ENCODE data around the gene TMEM222. TPM values are rescaled to one million over a fixed set of nuclear protein-coding genes. Genes with fewer than 3 reads are reported as not detected.

The TMEM222 gene
- total and polyA plus RNA-seq, 2 experiments from 2014 or later, result 53.0 to 59.0 TPM

DNA sequence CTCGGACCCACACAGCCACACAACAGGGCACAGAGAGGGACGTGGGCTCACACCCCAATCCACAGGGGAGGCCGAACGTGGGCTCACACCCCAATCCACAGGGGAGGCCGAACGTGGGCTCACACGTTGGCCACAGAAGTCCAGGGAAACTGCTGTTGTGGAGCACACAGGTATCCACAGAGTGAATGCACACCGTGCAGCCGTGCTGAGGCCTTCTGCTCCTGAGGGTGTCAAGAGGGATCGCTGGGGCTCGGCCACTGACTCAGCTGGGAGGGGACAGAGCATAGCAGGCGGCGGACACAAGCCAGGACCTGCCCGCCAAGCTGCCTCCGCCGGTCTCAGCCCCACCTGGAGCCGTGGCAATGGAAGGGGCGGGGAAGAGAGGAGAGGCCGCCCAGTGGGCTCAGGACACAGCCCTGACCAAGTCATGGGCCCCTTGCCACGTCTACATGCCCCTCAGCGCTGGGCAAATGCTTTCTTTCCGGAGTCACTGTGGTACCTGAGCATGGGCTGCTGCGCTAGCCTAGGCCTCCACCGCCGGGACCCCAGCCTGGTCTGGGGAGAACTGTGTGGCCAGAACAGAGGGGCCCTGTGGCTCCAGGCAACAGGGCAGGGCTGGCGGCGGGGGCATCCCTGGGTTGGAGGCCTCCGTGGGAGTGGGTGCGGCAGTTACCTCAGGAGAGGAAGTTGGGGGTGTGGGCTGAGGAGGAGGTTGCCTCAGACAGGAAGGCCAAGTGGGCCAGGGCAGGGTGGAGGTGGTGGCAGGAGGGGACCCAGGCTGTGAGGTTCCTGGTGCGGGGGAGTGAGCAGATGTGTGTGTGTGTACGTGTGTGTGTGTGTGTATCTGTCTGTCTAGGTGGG, 21.0 kb downstream of the TMEM222 start:
- no peak overlapping the region for H3K9ac ChIP-seq

DNA sequence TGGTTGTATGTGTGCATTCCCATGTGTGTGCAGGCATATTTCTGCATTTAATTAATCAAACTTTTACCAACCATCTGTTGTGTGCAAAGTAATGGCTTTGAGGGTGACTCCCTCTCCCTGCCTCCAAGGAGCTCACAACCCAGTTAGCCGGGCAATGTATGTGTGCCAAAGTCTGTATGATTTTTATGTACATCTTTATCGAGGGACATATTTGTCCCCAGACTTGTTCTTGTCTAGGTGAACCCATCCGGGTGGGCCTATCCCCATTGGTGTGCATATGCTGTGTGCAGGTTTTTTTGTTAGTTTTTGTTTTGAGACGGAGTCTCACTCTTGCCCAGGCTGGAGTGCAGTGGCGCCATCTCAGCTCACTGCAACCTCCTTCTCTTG, 21.7 kb downstream of the TMEM222 start:
- no peaks in the 10 kb centered on the region for H3F3A ChIP-seq (ENCODE audit: insufficient read depth)
- TF ChIP-seq EZH2 (IDR thresholded peaks at IDR 0.05; ENCODE audit: insufficient read depth, poor library complexity, severe bottlenecking) (no peak), EZH2phosphoT487 (IDR thresholded peaks at IDR 0.05; ENCODE audit: insufficient read depth, low read depth) (no peak)
- no peaks in the 10 kb centered on the region for H4K20me1 ChIP-seq (ENCODE audit: insufficient read depth)
- no peaks in the 10 kb centered on the region for H3K36me3 ChIP-seq (ENCODE audit: low read depth)
- H3K4me1 ChIP-seq (ENCODE audit: insufficient read depth), result peaks cover 14% of the 10 kb centered on the region
- H3K9me3 ChIP-seq (ENCODE audit: low read depth), result no peaks in the 10 kb centered on the region
- H3K79me2 ChIP-seq (ENCODE audit: insufficient read depth), result no peaks in the 10 kb centered on the region
- no peaks in the 10 kb centered on the region for H3K27me3 ChIP-seq (replicated peaks; ENCODE audit: insufficient read depth)
- no peak overlapping the region for H3K4me3 ChIP-seq
- no peak overlapping the region for H3K9ac ChIP-seq
- in situ Hi-C loops (cut with MboI), result no loop called here
- no peaks in the 10 kb centered on the region for H3K9me2 ChIP-seq (ENCODE audit: insufficient read depth)
- no peak overlapping the region for H2AFZ ChIP-seq
- no peak overlapping the region for H3K27ac ChIP-seq
- H3K4me2 ChIP-seq (ENCODE audit: unreplicated experiment), result no peak overlapping the region
- WGBS, 2 experiments (ENCODE audit: low coverage in 1 of 2, low lambda C conversion rate in 2 of 2, missing lambda C conversion rate in 2 of 2), result 46 to 47% methylated on average over 5 of the region's 5 CpGs
- no peak for DNase-seq

More for the DNA sequence above, 21.0 kb downstream of the TMEM222 start:
- Histone ChIP-seq H3K27me3 (replicated peaks; ENCODE audit: insufficient read depth) (no peaks in the 10 kb centered on the region), H3K79me2 (ENCODE audit: insufficient read depth) (no peaks in the 10 kb centered on the region), H3F3A (ENCODE audit: insufficient read depth) (no peaks in the 10 kb centered on the region), H4K20me1 (ENCODE audit: insufficient read depth) (no peaks in the 10 kb centered on the region), H3K27ac (no peak overlapping the region), H3K4me2 (ENCODE audit: unreplicated experiment) (no peak overlapping the region), H3K36me3 (ENCODE audit: low read depth) (no peaks in the 10 kb centered on the region), H3K9me3 (ENCODE audit: low read depth) (no peaks in the 10 kb centered on the region), H3K9me2 (ENCODE audit: insufficient read depth) (no peaks in the 10 kb centered on the region), H3K4me3 (no peak overlapping the region), H2AFZ (no peak overlapping the region), H3K4me1 (ENCODE audit: insufficient read depth) (peaks cover 14% of the 10 kb centered on the region)
- in situ Hi-C loops (cut with MboI), result no loop called here
- WGBS, 2 experiments (ENCODE audit: low coverage in 1 of 2, low lambda C conversion rate in 2 of 2, missing lambda C conversion rate in 2 of 2), result 83 to 84% methylated on average over 29 to 31 of the region's 31 CpGs
- no peak for DNase-seq
- no peak for TF ChIP-seq EZH2phosphoT487 (IDR thresholded peaks at IDR 0.05; ENCODE audit: insufficient read depth, low read depth)
- no peak for TF ChIP-seq EZH2 (IDR thresholded peaks at IDR 0.05; ENCODE audit: insufficient read depth, poor library complexity, severe bottlenecking)

- in situ Hi-C loops (cut with MboI), result no loop called here
- no peak overlapping the region for H3K9ac ChIP-seq
- H3K4me3 ChIP-seq, result no peak overlapping the region
- no peak for TF ChIP-seq EZH2phosphoT487 (IDR thresholded peaks at IDR 0.05; ENCODE audit: insufficient read depth, low read depth)
- no peak for TF ChIP-seq EZH2 (IDR thresholded peaks at IDR 0.05; ENCODE audit: insufficient read depth, poor library complexity, severe bottlenecking)
- no peak overlapping the region for H3K4me2 ChIP-seq (ENCODE audit: unreplicated experiment)
- H3K4me1 ChIP-seq (ENCODE audit: insufficient read depth), result peaks cover 14% of the 10 kb centered on the region
- DNase-seq, result no peak
- H3K36me3 ChIP-seq (ENCODE audit: low read depth), result no peaks in the 10 kb centered on the region
- H3F3A ChIP-seq (ENCODE audit: insufficient read depth), result no peaks in the 10 kb centered on the region
- H3K27me3 ChIP-seq (replicated peaks; ENCODE audit: insufficient read depth), result no peaks in the 10 kb centered on the region
- no peaks in the 10 kb centered on the region for H3K9me2 ChIP-seq (ENCODE audit: insufficient read depth)
- no peak overlapping the region for H2AFZ ChIP-seq
- no peaks in the 10 kb centered on the region for H3K79me2 ChIP-seq (ENCODE audit: insufficient read depth)
- WGBS, 2 experiments (ENCODE audit: low coverage in 1 of 2, low lambda C conversion rate in 2 of 2, missing lambda C conversion rate in 2 of 2), result 80 to 82% methylated on average over 12 of the region's 12 CpGs
- no peak overlapping the region for H3K27ac ChIP-seq
- H3K9me3 ChIP-seq (ENCODE audit: low read depth), result no peaks in the 10 kb centered on the region
- H4K20me1 ChIP-seq (ENCODE audit: insufficient read depth), result no peaks in the 10 kb centered on the region
Observed at GRCh38 chr1:27345272-27345671, 23.3 kb downstream of the TMEM222 start.

- in situ Hi-C loops (cut with MboI), result no loop called here
- Histone ChIP-seq H3K4me3 (no peak overlapping the region), H3K9me3 (ENCODE audit: low read depth) (no peaks in the 10 kb centered on the region), H3K27ac (no peak overlapping the region), H3K9me2 (ENCODE audit: insufficient read depth) (no peaks in the 10 kb centered on the region), H3K79me2 (ENCODE audit: insufficient read depth) (no peaks in the 10 kb centered on the region), H3K27me3 (replicated peaks; ENCODE audit: insufficient read depth) (no peaks in the 10 kb centered on the region), H3K4me1 (ENCODE audit: insufficient read depth) (peaks cover 7% of the 10 kb centered on the region), H3F3A (ENCODE audit: insufficient read depth) (no peaks in the 10 kb centered on the region), H2AFZ (no peak overlapping the region), H3K9ac (no peak overlapping the region), H3K4me2 (ENCODE audit: unreplicated experiment) (no peak overlapping the region), H3K36me3 (ENCODE audit: low read depth) (no peaks in the 10 kb centered on the region), H4K20me1 (ENCODE audit: insufficient read depth) (no peaks in the 10 kb centered on the region)
- WGBS, 2 experiments (ENCODE audit: low coverage in 1 of 2, low lambda C conversion rate in 2 of 2, missing lambda C conversion rate in 2 of 2), result 88 to 89% methylated on average over 8 of the region's 8 CpGs
- TF ChIP-seq EZH2 (IDR thresholded peaks at IDR 0.05; ENCODE audit: insufficient read depth, poor library complexity, severe bottlenecking) (no peak), EZH2phosphoT487 (IDR thresholded peaks at IDR 0.05; ENCODE audit: insufficient read depth, low read depth) (no peak)
- no peak for DNase-seq
Observed at GRCh38 chr1:27346357-27346756, 24.4 kb downstream of the TMEM222 start.
